GM12864 (cell line): ENCODE results near the gene SLC25A27.

Source experiments
- DNase-seq: peaks from one replicate; pipeline ENCODE4 v3.0.0-alpha.2; 2011; ENCODE audit warnings: low read depth
- H3K4me3 ChIP-seq: 2 replicates; pipeline ENCODE4 v1.5.1; 2011; ENCODE audit warnings: mild to moderate bottlenecking, low read depth, low read length, control low read depth
- TF ChIP-seq, protein P1 (sequence below): IDR thresholded peaks from 2 replicates; pipeline ENCODE4 v1.5.1; 2011; ENCODE audit warnings: low read depth, mild to moderate bottlenecking, moderate library complexity, low read length, control low read depth, inconsistent platforms; ENCODE audit errors: missing control alignments

Gene SLC25A27

DNA sequence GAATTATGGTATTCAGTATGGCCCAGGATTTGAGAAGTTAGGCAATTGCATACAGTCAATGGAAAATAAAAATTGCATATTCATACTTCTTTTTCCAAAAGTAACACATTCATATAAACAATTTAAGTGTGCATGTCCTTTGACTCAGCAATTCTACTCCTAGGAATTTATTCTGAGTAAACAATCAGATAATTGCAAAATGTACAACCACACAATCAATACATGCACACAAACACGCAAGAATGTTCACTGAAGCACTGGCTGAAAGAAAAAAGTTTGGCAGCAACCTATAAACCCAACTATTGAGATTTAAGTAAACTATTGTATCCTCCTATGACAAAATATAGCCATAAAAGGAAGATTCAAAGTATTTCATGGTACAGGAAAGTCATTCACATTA is 1.8 kb upstream of the SLC25A27 start:
- H3K4me3 ChIP-seq: no peak overlapping the region

DNA sequence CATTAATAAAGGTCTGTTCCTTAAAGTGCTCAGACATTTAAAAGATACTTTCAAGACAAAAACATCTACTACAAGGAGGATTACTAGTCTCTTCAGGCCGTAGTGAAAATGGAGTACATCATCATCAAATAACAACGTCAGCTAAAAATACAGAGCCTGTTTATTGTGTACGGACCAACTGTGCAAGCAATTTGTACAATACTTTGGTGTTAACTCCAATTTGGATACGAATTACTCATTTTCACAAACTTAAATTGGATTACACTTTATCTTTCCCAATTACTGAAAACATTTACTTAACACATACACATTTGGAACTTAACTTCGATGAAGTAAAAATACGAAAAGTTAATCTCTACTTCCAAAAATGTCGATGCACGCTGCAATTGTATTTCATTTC is 959 bp upstream of the SLC25A27 start:
- no peak overlapping the region for H3K4me3 ChIP-seq
- TF ChIP-seq, protein P1, sequence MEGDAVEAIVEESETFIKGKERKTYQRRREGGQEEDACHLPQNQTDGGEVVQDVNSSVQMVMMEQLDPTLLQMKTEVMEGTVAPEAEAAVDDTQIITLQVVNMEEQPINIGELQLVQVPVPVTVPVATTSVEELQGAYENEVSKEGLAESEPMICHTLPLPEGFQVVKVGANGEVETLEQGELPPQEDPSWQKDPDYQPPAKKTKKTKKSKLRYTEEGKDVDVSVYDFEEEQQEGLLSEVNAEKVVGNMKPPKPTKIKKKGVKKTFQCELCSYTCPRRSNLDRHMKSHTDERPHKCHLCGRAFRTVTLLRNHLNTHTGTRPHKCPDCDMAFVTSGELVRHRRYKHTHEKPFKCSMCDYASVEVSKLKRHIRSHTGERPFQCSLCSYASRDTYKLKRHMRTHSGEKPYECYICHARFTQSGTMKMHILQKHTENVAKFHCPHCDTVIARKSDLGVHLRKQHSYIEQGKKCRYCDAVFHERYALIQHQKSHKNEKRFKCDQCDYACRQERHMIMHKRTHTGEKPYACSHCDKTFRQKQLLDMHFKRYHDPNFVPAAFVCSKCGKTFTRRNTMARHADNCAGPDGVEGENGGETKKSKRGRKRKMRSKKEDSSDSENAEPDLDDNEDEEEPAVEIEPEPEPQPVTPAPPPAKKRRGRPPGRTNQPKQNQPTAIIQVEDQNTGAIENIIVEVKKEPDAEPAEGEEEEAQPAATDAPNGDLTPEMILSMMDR: no peak
- DNase-seq: no peak

More for the DNA sequence above, 1.8 kb upstream of the SLC25A27 start:
- DNase-seq: no peak
- TF ChIP-seq, protein P1: no peak

DNA sequence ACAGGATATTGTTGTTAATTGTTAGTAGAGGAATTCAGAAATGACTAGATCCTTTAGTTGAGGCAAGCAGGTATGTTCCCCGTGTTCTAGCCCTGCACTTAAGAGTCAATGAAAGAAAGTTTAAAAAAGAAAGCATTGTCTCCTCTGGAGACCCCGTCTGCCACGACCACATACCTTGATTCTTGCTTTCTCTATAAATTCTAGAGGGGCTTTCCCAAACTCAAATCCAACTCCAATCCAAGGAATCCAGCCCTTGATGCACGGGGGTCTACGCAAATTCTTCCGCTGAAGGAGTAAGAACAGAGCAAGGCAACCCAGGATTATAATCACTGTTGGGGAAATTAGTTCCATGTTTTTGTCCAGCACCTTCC is 558 bp upstream of the SLC25A27 start:
- H3K4me3 ChIP-seq: peak overlapping the region; percentile 62

DNA sequence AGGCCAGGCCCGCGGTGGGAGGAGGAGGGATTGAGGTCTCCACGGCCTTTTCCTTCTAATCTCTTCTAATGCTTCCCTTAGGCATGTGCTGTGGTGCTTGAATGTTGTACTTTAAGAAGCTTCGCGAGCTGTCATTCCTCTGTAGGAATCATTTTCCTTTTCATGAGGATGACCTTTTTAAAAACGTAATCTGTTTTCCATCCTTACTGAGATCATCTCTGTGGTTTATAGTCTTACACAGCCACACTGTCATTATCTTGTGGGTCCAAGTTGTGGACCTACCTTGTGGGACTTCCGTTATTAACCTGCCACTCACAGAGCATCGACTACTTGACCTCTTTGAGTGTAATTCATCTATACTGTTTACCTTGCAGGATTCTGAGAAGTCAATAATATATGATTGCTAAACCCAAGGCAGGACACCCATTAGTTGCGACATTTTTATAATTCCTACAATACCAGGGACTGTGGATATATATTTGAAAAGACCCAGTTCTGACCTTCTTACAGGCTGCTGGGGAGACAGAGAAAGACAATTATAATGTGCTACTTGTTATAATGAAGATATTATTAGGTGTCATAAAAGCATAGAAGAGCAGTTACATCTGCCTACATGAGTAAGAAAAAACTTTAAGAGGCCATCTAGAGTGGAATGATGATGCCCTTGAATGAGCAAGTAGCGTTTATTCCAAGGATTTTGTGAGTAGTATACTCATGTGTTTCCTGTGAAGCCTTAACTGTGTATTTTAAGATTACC is 842 bp downstream of the SLC25A27 start:
- no peak for DNase-seq
- H3K4me3 ChIP-seq: peak overlapping the region; percentile 62
- TF ChIP-seq, protein P1: no peak

More for the DNA sequence above, 558 bp upstream of the SLC25A27 start:
- DNase-seq: no peak
- TF ChIP-seq, protein P1: no peak

DNA sequence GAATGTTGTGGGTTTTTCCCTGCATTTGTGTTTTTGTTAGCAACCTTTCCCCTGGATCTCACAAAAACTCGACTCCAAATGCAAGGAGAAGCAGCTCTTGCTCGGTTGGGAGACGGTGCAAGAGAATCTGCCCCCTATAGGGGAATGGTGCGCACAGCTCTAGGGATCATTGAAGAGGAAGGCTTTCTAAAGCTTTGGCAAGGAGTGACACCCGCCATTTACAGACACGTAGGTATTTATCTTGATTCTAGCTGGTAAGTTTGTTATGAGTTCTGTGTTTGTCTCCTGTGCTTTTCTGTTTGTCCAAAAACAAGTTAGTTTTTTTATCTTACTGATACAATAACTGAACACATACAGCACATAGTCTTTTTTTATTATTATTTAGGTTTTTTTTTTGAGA is 3.0 kb downstream of the SLC25A27 start:
- no peak overlapping the region for H3K4me3 ChIP-seq
- no peak for DNase-seq
- TF ChIP-seq, protein P1: peak; percentile 39

DNA sequence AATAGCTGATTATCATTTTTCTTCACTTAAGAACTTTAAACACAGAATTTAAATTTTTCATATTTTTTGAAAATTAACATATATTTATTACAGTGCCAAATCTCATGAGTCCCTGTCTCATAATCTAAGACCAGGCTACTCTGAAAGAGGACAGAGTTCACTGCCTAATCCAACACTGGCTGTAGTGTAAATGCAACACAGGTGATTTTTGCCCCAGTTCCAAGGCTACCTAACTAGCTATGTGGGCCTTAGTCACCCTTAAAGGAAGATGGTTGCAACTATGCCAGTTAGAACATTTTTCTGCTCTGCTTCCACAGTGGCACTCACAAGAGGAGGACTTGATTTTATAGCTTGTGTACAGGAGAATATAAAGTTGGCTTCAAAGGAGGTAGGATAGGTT is 4.9 kb downstream of the SLC25A27 start:
- TF ChIP-seq, protein P1: no peak
- no peak overlapping the region for H3K4me3 ChIP-seq
- no peak for DNase-seq

DNA sequence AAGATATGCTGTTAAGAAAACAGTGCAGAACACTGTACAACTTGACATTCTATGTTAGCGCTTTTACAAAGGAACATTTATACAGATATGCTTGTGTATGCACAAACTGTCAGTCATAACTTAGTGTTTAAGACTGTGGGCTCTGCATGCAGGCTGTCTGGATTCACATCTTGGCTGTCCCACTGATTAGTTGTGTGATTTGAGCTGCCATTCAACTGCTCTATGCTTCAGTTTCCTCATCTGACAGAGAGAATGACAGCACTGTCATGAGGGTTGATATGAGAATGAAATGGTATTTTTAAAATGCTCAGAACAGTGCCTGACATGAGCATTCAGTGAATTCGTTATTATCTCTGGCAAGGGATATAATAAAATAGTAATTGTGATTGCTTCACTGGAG is 8.7 kb downstream of the SLC25A27 start:
- no peak overlapping the region for H3K4me3 ChIP-seq
- no peak for DNase-seq
- TF ChIP-seq, protein P1: no peak
